Fibroblast of skin of back (primary cell): ENCODE measurements around the gene RNF157.
"Not testable (repeated sequence)": the region's sequence is repeated elsewhere in the genome, so short reads cannot be mapped to it uniquely, and the experiment has no call there.

ENCODE experiments used
- DNase-seq: peaks from one replicate; pipeline ENCODE4 v3.0.0-alpha.2; 2013

Gene RNF157

GRCh38 chr17:76270770-76271668 lies 30.7 kb upstream of the RNF157 start:
- DNase-seq, result no peak

DNA sequence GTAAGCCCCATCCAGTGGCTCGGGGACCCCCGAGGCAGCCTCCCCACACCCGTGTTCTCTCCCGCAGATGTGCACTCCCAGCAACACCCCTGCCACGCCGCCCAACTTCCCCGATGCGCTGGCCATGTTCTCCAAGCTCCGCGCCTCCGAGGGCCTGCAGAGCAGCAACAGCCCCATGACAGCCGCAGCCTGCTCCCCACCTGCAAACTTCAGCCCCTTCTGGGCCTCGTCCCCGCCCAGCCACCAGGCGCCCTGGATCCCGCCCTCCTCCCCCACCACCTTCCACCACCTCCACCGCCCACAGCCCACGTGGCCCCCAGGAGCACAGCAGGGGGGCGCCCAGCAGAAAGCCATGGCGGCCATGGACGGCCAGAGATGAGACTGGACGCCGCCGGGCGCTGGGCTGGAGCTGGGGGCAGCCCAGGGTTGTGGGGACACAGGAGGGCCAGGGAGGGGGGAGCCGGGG lies 29.9 kb upstream of the RNF157 start:
- DNase-seq, result no peak

DNA sequence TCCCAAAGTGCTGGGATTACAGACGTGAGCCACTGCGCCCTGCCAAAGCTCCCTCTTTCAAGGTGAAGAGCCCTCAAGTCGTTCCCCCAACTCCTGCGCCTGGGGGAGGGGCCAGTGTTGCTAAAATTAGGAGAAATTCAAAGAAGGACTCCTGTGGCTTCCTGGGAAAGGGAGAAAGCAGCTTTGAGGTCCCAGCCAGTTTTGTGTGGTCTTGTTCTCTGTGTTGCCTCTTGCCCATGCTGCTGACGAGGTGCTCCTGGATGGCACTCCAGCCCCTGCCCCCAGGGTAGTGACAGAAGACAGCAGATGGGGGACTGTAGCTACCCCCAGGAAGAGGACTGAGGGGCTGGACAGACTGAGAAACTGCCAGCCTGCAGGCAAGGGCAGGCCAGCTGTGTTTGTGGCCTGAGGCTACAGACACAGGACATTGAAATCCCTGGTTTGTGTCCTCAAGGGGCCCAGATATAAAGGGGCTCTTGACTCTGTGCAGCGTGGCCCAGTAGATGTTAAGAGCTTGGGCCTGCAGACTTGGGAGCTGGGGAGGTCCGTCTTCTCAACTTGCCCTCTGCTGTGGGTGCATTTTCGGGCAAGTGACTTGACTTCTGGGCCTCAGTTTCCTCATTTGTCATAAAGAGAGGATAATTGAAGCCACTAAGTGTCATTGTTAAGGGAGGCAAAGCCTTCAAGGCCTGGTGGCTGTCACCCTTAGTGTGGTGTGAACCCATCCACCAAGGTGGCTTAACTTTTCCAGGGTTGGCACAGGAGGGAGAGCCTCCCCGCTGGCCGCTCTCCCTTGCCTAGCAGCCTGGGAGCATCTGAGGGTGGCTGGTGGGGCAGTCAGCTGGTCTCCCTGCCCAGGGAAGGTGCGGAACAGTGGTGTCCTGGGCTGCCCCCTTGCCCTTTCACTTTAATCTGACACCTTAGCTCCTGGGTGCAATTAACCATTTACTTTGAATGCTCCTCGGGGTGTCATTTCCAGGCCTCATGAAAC lies 29.0 kb upstream of the RNF157 start:
- DNase-seq, result no peak

DNA sequence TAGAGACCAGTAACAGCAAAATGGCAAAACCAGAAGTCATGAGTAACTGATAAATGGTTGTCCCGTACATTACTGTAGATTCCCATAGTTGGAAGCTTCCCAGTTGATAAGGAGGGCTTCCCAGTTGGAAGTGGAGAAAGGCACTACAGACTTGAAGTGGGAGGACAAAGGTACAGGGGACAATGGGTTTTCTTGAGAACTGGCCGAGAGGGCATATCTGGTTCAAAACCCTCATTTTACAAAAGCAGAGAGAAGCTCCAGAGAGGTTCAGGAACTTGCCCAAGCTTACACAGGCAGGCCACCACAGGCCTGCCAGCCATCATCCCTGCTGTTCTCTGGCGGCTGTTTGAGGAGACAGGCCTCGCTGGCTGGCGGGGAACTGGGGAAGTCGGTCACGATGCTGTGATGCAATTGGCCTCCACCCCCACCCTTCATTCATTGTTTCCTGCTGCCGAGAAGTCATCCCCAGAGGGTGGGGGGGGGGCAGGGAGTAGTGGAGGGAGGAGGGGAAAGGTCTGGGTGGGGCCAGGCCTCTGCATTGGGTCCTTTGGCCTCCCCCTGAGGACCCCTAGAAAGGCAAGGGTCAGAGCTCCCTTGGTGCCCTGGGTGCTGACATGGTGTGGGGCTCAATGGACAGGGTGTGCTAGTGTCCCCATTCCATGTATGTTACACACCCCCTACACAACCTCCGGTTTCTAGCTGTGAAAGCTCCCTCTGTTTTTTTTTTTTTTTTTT lies 27.9 kb upstream of the RNF157 start:
- peak; percentile 67 for DNase-seq

DNA sequence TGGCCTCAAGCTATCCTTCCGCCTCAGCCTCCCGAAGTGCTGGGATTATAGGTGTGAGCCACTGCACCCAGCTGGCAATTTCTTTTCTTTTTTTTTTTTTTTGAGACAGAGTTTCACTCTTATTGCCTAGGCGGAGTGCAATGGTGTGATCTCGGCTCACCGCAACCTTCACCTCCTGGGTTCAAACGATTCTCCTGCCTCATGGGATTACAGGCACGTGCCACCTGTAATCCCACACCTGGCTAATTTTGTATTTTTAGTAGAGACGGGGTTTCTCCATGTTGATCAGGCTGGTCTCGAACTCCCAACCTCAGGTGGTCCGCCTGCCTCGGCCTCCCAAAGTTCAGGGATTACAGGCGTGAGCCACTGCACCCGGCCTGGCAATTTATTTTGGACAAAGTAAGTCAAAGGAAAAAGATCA lies 27.3 kb upstream of the RNF157 start:
- not testable (repeated sequence) for DNase-seq

GRCh38 chr17:76267051-76267576 lies 26.8 kb upstream of the RNF157 start:
- DNase-seq, result no peak

DNA sequence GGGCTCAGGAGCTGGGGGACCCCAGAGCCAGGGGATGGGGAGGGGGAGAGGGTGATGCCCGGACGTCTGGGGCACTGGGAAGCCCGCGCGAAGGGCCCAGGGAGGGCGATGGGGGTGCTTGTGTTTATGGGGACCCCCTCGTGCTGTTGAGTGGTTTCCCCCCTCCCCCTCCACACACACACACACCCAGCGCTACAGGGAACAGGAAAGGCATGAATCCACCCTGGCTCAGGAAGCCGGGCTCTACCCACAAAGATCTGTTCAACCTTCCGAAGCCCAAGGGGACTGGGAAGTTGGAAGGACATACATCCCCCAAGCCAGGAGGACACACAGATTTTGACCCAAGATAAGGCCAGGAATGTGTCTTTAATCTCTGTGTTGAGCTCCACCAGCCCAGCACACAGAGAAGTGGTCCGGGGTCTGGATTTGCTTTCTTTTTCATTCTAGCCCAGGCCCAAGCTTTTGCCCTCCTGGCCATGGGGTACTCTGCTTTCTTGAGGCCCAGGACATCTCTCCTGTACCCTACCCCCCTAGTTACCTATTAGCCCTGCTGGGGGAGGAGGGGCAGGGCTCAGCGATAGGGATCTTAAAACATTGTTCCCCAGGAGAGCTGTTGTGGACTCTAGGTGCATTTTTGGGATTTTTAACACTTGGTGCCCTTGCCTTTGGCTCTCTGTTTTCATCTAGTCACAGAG lies 26.1 kb upstream of the RNF157 start:
- DNase-seq, result no peak

DNA sequence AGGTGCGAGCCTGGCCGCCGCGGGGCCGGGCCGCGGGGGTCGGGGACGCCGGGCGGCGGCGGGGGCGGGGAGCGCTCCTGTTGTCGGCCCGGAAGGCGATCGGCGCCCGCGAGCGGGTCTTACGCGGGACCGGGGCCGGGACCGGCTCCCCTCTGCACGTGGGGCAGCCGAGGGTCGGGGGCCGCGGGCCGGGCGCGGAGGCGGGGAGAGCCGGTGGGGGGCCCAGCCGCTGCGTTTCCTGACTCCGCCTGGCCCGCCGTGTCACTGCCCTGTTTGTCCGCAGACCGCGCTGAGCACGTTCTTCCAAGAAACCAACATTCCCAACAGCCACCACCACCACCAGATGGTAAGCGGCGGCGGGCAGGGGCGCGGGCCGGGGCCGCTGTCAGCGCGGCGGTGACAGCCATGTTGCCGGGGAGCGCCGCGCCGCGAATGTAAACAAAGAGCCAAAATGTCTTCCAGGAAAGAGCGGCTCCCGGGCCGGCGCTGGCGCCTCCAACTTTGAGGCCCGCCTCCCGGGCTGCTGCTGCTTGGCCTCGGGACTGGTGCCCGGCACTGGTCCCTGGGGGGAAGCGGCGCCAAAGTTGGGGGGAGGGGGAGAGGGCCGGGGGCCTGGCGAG lies 25.4 kb upstream of the RNF157 start:
- peak; percentile 54 for DNase-seq

DNA sequence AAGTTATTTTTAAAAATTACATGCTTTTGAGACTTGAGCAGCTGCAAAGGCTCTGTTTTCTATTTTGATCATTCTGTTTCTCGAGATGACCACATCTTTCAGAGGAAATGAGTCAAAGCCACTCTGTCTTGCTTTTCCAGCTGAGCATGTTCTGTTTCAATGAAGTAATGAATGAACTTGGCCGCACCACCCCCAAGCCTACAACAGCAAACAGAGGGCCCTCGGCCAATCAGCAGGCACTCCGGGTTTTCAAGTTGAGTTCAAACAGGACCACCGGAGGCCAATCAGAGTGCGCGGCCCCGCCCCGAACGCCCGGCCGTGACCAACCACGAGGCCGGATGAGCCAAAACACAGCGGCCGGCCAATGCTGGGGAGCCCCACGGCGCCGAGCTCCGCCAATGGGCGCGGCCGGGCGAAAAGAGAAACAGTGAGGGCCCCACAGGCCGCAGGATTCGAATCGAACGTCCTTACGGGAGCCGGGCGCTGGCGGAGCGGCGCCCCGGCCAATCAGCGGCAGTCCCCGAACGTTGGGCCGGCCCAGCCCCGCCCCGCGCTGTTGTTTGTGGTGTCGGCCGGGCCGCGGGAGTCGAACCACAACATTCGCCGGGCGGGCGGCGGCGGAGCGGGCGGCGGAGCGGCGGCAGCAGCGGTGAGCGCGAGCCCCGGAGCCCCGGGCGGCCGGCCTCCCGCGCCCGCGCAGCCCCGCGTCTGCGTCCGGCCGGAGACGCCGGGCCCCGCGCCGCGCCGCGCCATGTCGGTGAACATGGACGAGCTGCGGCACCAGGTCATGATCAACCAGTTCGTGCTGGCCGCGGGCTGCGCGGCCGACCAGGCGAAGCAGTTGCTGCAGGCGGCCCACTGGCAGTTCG lies 24.7 kb upstream of the RNF157 start, which contains the start of gene UBALD2:
Gene UBALD2, plus strand, starts transcription at position 594 of the 869 bp plus-strand sequence. Its CDS starts 158 bp downstream, at position 752.
- peak; percentile 100 for DNase-seq

GRCh38 chr17:76264425-76264754 lies 24.1 kb upstream of the RNF157 start:
- DNase-seq, result no peak

DNA sequence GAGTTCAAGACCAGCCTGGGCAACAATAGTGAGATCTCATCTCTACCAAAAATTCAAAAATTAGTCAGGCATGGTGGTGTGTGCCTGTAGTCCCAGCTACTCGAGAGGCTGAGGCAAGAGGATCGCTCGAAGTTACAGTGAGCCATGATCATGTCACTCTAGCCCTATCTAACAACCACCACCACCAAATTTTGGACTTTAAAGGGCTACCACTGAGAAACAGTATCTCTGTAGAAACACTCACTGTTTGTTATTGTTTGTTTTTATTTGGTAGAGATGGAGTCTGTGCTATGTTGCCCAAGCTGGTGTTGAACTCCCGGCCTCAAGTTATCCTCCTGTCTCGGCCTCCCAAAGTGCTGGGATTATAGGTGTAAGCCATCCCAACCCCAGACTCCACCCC lies 23.6 kb upstream of the RNF157 start:
- no peak for DNase-seq

GRCh38 chr17:76262732-76263344 lies 22.5 kb upstream of the RNF157 start:
- no peak for DNase-seq

DNA sequence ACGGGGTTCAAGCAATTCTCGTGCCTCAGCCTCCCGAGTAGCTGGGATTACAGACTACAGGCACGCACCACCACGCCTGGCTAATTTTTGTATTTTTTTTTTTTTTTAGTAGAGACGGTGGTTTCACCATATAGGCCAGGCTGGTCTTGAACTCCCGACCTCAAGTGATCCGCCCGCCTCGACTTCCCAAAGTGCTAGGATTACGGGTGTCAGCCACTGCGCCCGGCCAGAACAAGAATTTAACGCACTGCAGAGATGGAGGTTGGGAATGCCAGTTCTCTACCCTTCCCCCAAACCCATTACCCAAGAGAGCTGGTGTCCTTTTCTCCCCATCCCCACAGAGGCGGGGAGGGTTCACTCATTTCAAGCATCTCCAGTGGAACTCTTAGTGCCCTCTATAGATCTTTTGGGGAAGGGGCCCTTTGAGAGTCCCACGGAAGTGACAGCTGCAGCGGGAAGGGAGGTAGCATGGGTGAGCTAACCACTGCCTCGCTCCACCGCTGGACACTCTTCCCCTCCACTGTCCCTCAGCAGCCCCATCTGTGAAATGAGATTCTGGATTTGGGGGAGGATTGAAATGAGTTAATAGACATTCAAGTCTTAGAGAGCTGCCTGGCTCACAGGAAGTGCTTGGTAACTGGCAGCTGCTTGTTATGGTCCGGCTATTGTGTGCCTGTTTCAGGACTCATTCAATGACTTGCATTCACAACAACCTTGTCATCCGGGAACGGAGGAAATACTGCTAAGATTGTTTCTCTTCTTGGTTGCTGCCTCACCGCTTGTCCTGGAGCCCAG lies 21.3 kb upstream of the RNF157 start:
- peak; percentile 60 for DNase-seq

DNA sequence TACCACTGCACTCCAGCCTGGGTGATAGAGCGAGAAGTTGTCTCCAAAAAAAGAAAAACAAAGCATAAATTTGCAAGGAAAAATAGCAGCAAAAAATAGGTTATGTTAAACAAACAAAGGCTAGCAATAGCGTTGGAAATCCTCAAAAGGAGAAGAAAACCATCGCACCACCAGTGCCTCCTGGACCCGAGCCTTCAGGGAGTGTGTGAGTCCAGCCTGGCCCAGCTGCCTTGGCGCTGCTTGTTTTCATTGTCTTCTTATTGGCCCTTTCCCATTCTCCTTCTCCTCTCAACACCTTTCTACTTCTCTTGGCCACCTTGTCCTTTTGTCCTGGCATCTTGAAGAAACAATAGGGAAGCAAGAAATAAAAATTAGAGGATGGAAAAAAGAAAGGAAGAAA lies 20.4 kb upstream of the RNF157 start:
- DNase-seq, result no peak

DNA sequence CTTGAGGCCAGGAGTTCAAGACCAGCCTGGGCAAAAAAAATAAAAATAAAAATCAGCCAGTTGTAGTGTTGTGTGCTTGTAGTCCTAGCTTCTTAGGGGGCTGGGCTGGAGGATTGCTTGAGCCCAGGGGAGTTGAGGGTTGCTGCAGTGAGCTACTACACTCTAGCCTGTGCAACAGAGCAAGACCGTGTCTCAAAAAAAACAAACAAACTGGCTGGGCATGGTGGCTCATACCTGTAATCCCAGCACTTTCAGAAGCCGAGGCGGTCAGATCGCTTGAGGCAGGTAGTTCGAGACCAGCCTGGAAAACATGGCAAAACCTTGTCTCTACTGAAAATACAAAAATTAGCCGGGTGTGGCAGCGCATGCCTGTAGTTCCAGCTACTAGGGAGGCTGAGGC lies 19.9 kb upstream of the RNF157 start:
- DNase-seq, result no peak

DNA sequence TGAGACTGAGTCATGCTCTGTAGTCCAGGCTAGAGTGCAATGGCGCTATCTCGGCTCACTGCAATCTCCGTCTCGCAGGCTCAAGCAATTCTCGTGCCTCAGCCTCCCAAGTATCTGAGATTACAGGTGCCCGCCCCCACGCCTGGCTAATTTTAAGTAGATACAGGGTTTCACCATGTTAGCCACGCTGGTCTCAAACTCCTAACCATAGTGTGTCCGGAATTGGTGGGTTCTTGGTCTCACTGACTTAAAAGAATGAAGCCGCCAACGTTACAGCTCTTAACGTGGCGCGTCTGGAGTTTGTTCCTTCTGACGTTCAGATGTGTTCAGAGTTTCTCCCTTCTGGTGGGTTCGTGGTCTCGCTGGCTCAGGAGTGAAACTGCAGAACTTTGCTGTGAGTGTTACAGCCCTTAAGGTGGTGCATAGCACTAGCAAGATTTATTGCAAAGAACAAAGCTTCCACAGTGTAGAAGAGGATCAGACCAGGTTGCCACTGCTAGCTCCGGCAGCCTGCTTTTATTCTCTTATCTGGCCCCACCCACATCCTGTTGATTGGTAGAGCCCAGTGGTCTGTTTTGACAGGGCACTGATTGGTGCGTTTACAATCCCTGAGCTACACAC lies 16.2 kb upstream of the RNF157 start:
- not testable (repeated sequence) for DNase-seq

- DNase-seq, result no peak
Measured at GRCh38 chr17:76255801-76256429, 15.6 kb upstream of the RNF157 start.

- no peak for DNase-seq
Measured at GRCh38 chr17:76254275-76254674, 14.0 kb upstream of the RNF157 start.
